Natural killer cell (primary cell): Measurements from ENCODE around the gene EFCAB5. TPM values are rescaled to one million over a fixed set of nuclear protein-coding genes. Genes with fewer than 3 reads are reported as not detected.
"Not testable (repeated sequence)": the region's sequence is repeated elsewhere in the genome, so short reads cannot be mapped to it uniquely, and the experiment has no call there.

ENCODE experiments used
- ATAC-seq, 3 donors: fragments of 150-1000 bp in 2 of 3; fragments of 200-7000 bp in 1 of 3; cut with Tn5 transposase; 1 replicate in 1 of 3; 2 replicates in 2 of 3; pipeline ENCODE4 v1.10.0; 2021; ENCODE audit warnings: mild to moderate bottlenecking in 2 of 3, moderate library complexity in 2 of 3
- DNase-seq, 2 donors: peaks; one replicate each; pipeline versions ENCODE4 v3.0.0 to v3.0.0-alpha.2; 2013 to 2021; ENCODE audit warnings: mixed read lengths in 1 of 2
- H3K27ac ChIP-seq: one replicate; pipeline ENCODE4 v1.5.1; 2013; ENCODE audit warnings: mild to moderate bottlenecking, low read length
- H3K27me3 ChIP-seq: one replicate; pipeline ENCODE4 v1.6.1; 2013; ENCODE audit warnings: low read length; ENCODE audit not compliant: control insufficient read depth, insufficient read depth
- H3K36me3 ChIP-seq: one replicate; pipeline ENCODE4 v1.6.1; 2013; ENCODE audit warnings: low read length; ENCODE audit not compliant: control insufficient read depth, insufficient read depth
- H3K4me1 ChIP-seq: one replicate; pipeline ENCODE4 v1.6.1; 2013; ENCODE audit warnings: low read length; ENCODE audit not compliant: control insufficient read depth, insufficient read depth
- H3K4me3 ChIP-seq: one replicate; pipeline ENCODE4 v1.5.1; 2013; ENCODE audit warnings: low read length
- H3K9me3 ChIP-seq: one replicate; pipeline ENCODE4 v1.6.1; 2013; ENCODE audit warnings: low read length; ENCODE audit not compliant: control insufficient read depth, insufficient read depth
- H3K27ac Mint-ChIP-seq, 2 donors: one replicate each; pipeline ENCODE4 v1.8.0; 2022; ENCODE audit warnings: mild to moderate bottlenecking in 2 of 2, mixed read lengths in 2 of 2, moderate library complexity in 1 of 2
- H3K27me3 Mint-ChIP-seq, 2 donors: one replicate each; pipeline ENCODE4 v1.8.0; 2022; ENCODE audit warnings: low read depth in 2 of 2, mixed read lengths in 2 of 2
- H3K36me3 Mint-ChIP-seq: one replicate; pipeline ENCODE4 v1.8.0; 2022; ENCODE audit warnings: mixed read lengths
- H3K4me1 Mint-ChIP-seq, 2 donors: one replicate each; pipeline ENCODE4 v1.8.0; 2022; ENCODE audit warnings: mixed read lengths in 2 of 2
- H3K4me3 Mint-ChIP-seq: one replicate; pipeline ENCODE4 v1.8.0; 2022; ENCODE audit warnings: mild to moderate bottlenecking, moderate library complexity, mixed read lengths
- H3K9me3 Mint-ChIP-seq, 2 donors: one replicate each; pipeline ENCODE4 v1.8.0; 2022; ENCODE audit warnings: mixed read lengths in 2 of 2
- WGBS: methylation state at CpG from one replicate; pipeline ENCODE4 v1.1.7; 2013; ENCODE audit warnings: missing lambda C conversion rate; ENCODE audit not compliant: insufficient coverage; 5-methylcytosine and 5-hydroxymethylcytosine counted together
- intact Hi-C: fragments of 100-400 bp; cut with micrococcal nuclease; formaldehyde crosslinking; loops from one replicate; pipeline ENCODE4 v1.14.2; 2022
- total RNA-seq, 4 donors: library from RNA; stranded (reverse); fragments of 120-200 nt in 1 of 4; gene quantifications; one replicate each; pipeline versions ENCODE4 v1.2.3 to v1.2.4, GENCODE V29; 2013 to 2022
- TF ChIP-seq, protein P1 (sequence below): fragments of 200-600 bp; IDR thresholded peaks from one replicate; pipeline ENCODE4 v1.8.0; 2022; ENCODE audit warnings: antibody characterized with exemption

Gene EFCAB5
- total RNA-seq, 3 donors from 2014 or later (not counting 1 experiment from before 2014, with no cell fraction given), result 0.56 to 1.9 (median 0.58) TPM

DNA sequence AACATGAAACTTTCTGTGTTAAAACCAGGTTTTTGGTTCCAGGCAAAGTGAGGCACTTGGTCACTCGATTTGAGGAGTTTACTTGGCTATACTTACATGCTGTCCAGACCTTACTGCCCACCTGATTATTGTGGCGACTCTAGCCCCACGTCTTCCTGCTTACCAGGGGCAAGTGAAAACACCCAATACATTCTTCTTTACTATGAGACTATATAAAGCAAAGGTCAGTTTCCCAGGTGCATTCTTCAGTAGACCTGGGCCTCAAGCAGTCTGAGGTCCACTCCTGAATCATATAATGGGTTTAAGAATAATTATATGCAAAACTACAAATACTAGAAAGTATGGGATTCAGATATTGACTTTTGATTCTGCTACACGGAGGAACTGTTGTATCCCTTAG lies 86.2 kb downstream of the EFCAB5 start:
- DNase-seq, result no peak
- H3K27me3 Mint-ChIP-seq, result peaks cover 0 to 7% of the 10 kb centered on the region in 2 donors
- ATAC-seq, result no peak
- H3K36me3 Mint-ChIP-seq, result no peaks in the 10 kb centered on the region
- no peaks in the 10 kb centered on the region for H3K9me3 Mint-ChIP-seq
- no peaks in the 10 kb centered on the region for H3K4me1 ChIP-seq
- no peak overlapping the region for H3K4me3 ChIP-seq
- 86% methylated on average over 4 of the region's 4 CpGs for WGBS
- no peaks in the 10 kb centered on the region for H3K4me1 Mint-ChIP-seq
- H3K27me3 ChIP-seq, result no peaks in the 10 kb centered on the region
- H3K27ac ChIP-seq, result no peak overlapping the region
- intact Hi-C loops, result no loop called here
- H3K9me3 ChIP-seq, result no peaks in the 10 kb centered on the region
- H3K27ac Mint-ChIP-seq, result no peak overlapping the region
- no peaks in the 10 kb centered on the region for H3K36me3 ChIP-seq
- TF ChIP-seq, protein P1, sequence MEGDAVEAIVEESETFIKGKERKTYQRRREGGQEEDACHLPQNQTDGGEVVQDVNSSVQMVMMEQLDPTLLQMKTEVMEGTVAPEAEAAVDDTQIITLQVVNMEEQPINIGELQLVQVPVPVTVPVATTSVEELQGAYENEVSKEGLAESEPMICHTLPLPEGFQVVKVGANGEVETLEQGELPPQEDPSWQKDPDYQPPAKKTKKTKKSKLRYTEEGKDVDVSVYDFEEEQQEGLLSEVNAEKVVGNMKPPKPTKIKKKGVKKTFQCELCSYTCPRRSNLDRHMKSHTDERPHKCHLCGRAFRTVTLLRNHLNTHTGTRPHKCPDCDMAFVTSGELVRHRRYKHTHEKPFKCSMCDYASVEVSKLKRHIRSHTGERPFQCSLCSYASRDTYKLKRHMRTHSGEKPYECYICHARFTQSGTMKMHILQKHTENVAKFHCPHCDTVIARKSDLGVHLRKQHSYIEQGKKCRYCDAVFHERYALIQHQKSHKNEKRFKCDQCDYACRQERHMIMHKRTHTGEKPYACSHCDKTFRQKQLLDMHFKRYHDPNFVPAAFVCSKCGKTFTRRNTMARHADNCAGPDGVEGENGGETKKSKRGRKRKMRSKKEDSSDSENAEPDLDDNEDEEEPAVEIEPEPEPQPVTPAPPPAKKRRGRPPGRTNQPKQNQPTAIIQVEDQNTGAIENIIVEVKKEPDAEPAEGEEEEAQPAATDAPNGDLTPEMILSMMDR, result no peak
- H3K4me3 Mint-ChIP-seq, result no peak overlapping the region

DNA sequence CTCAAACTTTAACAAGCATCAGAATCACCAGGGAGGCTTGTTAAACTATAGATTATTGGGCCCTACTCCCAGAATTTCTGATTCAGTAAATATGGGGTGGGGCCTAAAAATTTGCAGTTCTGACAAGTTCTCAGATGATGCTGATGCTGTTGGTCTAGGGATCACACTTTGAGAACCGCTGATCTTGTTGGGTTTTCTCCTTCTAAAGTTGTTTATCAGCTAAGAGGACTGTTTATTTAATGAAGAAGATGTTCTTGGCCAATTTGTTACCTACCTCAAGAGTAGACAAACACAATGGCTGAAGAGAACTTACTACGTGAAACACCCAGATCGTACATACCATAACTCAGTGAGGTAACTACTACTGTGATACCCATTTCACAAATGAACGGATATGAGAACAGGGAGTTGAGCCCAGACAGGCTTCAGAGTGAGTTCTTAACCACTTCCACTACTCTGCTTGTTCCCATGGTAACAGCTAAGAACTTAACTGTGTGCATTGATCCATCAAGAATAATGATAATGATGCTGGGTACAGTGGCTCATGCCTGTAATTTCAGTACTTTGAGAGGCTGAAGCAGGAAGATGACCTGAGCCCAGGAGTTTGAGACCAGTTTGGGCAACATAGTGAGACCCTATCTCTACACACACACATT lies 89.9 kb downstream of the EFCAB5 start:
- H3K9me3 Mint-ChIP-seq, result no peaks in the 10 kb centered on the region
- intact Hi-C loops, result no loop called here
- H3K4me3 ChIP-seq, result no peak overlapping the region
- H3K4me1 ChIP-seq, result no peaks in the 10 kb centered on the region
- H3K36me3 ChIP-seq, result no peaks in the 10 kb centered on the region
- no peaks in the 10 kb centered on the region for H3K4me1 Mint-ChIP-seq
- no peak for DNase-seq
- no peaks in the 10 kb centered on the region for H3K9me3 ChIP-seq
- H3K4me3 Mint-ChIP-seq, result no peak overlapping the region
- no peak overlapping the region for H3K27ac Mint-ChIP-seq
- H3K27me3 ChIP-seq, result no peaks in the 10 kb centered on the region
- no peak for ATAC-seq
- H3K36me3 Mint-ChIP-seq, result no peaks in the 10 kb centered on the region
- 96% methylated on average over 4 of the region's 4 CpGs for WGBS
- H3K27ac ChIP-seq, result no peak overlapping the region
- peaks cover 3 to 7% of the 10 kb centered on the region in 2 donors for H3K27me3 Mint-ChIP-seq
- TF ChIP-seq, protein P1, result no peak

DNA sequence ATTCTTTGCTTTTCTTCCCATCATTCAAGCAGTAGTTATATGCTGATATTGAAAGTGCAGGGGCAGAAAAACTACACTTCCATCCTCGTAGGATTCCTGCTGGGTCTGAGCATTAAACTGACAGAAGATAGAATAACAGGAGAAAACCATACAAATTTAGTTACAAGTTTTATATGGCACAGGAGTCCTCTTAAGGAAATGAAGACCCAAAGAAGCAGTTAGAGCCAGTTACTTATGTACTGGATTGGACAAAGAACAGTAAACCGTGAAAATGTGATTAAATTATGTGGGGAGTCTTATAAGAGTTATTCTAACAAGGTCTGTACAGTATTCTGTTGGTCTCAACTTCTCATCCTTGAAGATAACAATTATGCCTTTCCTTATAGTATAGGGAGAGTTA lies 93.9 kb downstream of the EFCAB5 start:
- intact Hi-C loops, result no loop called here
- Mint-ChIP-seq H3K27ac (no peak overlapping the region), H3K36me3 (no peaks in the 10 kb centered on the region), H3K27me3 (peaks cover 0 to 7% of the 10 kb centered on the region in 2 donors), H3K4me3 (no peak overlapping the region), H3K9me3 (no peaks in the 10 kb centered on the region), H3K4me1 (no peaks in the 10 kb centered on the region)
- H3K36me3 ChIP-seq, result no peaks in the 10 kb centered on the region
- H3K4me1 ChIP-seq, result no peaks in the 10 kb centered on the region
- H3K27me3 ChIP-seq, result no peaks in the 10 kb centered on the region
- no CpG with 5 or more reads among the region's 2 CpGs for WGBS
- no peak overlapping the region for H3K4me3 ChIP-seq
- TF ChIP-seq, protein P1, result no peak
- no peak overlapping the region for H3K27ac ChIP-seq
- DNase-seq, result no peak
- no peaks in the 10 kb centered on the region for H3K9me3 ChIP-seq
- ATAC-seq, result no peak

DNA sequence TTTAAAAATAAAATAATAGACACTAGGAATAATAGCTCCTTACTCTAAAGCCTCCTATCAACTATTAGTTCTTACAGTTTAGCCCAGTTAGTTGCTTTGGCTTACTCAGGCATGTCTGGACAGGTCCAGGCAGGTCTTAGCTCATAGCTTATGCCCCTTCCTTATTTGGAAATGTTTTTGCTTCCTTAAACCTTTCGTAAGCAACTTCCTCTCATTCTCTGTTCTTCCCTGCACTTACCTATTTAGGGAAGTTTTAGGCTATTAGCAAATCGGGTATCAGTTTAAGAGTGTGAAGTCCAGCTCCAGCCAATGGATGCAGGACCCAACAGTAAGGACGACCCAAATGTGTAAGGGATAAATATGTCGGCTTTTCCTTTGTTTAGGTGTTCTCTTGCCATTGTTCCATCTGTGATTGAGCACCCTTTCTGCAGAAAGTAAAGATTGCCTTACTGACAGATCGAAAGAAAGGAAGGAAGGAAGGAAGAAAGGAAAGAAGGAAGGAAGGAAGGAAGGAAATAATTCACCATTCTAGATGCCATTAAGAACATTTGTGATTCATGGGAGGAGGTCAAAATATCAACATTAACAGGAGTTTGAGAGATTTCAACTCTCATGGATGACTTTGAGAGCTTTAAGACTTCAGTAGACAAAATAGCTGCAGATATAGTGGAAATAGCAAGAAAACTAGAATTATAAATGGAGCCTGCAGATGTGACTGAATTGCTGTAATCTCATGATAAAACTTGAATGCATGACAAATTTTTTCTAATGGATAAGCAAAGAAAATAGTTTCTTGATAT lies 99.5 kb downstream of the EFCAB5 start:
- H3K9me3 ChIP-seq, H3K4me3 ChIP-seq, H3K4me1 Mint-ChIP-seq, H3K4me1 ChIP-seq, DNase-seq, intact Hi-C loops, ATAC-seq, H3K4me3 Mint-ChIP-seq, H3K27ac Mint-ChIP-seq, H3K36me3 ChIP-seq, H3K36me3 Mint-ChIP-seq, H3K9me3 Mint-ChIP-seq, H3K27me3 ChIP-seq, H3K27ac ChIP-seq: not testable (repeated sequence)
- 65% methylated on average over 5 of the region's 5 CpGs for WGBS
- peaks cover 10 to 25% of the 10 kb centered on the region in 2 donors for H3K27me3 Mint-ChIP-seq
